Astrocyte of the hippocampus (primary cell): ENCODE data around the gene MRPL4.
"Not testable (repeated sequence)": the region's sequence is repeated elsewhere in the genome, so short reads cannot be mapped to it uniquely, and the experiment has no call there.

Source experiments
- DNase-seq: peaks from one replicate; pipeline ENCODE4 v3.0.0; 2011; ENCODE audit warnings: low read depth, low spot score

The MRPL4 gene

DNA sequence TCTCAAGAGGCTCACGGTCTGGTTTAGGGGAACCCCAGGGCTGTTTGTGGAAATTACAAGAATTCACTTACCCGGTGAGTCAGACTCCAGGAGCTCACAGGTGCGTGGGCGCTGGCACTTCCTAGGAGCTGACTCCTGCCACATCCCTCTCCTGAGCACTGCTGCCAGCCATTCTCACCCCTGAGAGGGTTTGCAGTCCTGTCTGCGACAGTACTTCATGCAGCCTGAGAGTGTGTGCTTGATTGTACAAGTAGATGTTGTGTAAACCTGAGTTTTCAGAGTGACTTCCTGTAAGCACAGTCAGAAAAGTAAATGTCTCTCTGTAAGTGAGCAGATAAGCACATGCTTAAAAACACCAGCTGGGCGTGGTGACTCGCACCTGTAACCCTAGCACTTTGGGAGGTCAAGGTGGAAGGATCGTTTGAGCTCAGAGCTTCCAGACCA, 8.1 kb downstream of the MRPL4 start:
- no peak for DNase-seq

DNA sequence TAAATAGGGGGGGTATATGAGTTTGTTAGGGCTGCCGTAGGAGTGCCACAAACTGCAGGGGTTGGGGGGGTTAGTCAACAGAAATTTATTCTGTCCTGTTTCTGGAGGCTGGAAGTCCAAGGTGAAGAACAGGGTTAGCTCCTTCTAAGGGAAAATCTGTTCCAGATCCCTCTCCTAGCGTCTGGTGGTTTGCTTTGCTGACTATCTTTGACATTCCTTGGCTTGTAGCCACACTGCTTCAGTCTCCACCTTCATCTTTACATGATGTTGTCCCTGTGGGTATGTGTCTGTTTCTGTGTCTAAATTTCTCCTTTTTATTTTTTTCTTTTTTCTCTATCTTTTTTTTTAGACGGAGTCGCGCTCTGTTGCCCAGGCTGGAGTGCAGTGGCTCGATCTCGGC, 10.8 kb downstream of the MRPL4 start:
- DNase-seq: peak; percentile 40

DNA sequence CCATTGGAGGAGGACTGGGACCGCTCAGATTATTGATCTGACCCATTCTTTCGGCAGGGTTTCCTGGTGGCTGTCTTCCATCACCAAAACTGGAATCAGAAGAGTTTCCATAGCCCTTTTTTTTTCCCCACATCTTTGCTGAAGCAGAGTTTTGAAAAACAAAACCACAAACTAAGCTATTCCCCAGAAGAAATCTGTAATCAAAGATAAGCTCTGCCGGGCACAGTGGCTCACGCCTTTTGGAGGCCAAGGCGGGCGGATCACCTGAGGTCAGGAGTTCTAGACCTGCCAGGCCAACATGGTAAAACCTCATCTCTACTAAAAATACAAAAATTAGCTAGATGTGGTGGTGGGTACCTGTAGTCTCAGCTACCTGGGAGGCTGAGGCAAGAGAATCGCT, 14.7 kb downstream of the MRPL4 start:
- no peak for DNase-seq

DNA sequence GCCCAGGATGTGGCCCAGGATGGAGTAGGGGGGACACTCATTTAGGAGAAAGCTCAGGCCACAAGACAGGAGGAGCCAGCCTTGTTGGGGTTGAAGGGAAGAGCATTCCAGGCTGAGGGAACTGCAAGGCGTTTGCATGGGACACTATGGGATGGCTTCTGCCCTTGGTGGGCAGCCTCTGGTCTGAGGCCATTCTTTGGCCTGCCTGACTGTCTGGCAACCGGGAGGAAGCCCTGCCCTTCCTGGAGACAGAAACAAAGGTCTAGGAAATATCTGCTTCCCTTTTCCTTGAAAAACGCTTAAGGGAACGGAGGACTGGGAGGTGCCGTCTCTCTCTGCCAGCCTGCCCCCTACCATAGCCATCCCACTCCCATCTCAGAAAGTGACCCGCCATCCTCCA, 16.1 kb downstream of the MRPL4 start:
- no peak for DNase-seq

DNA sequence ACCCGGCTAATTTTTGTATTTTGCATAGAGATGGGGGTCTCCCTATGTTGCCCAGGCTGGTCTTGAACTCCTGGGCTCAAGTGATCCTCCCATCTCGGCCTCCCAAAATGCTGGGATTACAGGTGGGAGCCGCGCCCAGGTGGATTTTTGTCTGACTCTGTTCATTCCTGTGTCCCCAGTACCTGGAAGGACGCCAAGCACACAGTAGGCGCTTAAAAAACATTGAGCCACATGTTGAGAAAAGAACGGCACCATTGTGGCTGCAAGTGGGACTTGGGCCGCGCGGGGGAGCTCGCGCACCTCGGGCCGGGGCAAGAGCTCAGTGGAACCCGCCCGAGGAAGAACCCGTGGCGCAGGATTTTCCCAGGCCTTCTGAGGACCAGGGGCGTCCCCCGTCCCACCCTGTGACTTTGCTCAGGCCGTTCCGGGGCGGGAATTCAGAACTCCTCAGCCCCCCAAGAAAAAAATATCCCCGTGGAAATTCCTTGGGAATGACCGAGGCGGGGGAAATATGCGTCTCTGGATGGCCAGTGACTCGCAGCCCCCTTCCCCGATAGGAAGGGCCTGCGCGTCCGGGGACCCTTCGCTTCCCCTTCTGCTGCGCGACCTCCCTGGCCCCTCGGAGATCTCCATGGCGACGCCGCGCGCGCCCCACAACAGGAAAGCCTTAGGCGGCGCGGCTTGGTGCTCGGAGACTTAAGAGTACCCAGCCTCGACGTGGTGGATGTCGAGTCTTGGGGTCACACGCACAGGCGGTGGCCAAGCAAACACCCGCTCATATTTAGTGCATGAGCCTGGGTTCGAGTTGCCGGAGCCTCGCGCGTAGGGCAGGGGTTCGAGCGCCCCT, 17.5 kb downstream of the MRPL4 start:
- DNase-seq: peak; percentile 88

DNA sequence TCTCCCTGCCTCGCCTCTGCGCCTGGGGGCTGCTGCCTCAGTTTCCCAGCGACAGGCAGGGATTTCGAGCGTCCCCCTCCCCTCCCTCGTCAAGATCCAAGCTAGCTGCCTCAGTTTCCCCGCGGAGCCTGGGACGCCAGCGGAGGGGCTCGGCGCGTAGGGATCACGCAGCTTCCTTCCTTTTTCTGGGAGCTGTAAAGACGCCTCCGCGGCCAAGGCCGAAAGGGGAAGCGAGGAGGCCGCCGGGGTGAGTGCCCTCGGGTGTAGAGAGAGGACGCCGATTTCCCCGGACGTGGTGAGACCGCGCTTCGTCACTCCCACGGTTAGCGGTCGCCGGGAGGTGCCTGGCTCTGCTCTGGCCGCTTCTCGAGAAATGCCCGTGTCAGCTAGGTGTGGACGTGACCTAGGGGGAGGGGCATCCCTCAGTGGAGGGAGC, 18.2 kb downstream of the MRPL4 start:
- DNase-seq: peak; percentile 41

DNA sequence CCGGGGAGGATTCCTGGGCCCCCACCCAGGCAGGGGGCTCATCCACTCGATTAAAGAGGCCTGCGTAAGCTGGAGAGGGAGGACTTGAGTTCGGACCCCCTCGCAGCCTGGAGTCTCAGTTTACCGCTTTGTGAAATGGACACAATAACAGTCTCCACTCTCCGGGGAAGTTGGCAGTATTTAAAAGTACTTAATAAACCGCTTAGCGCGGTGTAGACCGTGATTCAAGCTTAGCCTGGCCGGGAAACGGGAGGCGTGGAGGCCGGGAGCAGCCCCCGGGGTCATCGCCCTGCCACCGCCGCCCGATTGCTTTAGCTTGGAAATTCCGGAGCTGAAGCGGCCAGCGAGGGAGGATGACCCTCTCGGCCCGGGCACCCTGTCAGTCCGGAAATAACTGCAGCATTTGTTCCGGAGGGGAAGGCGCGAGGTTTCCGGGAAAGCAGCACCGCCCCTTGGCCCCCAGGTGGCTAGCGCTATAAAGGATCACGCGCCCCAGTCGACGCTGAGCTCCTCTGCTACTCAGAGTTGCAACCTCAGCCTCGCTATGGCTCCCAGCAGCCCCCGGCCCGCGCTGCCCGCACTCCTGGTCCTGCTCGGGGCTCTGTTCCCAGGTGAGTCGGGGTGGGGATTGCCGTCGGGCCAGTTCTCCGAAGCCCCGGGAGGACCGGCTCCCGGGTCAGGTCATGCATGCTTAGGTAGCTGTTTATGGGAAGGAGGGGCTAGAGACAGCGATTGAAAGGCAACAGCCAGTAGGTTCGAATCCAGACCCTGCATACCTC, 18.8 kb downstream of the MRPL4 start, which contains the start of gene ICAM1:
Gene ICAM1 (plus strand): TSS at position 505 of the 779 bp plus-strand sequence. CDS start 40 bp downstream, at position 545.
- DNase-seq: peak; percentile 64

DNA sequence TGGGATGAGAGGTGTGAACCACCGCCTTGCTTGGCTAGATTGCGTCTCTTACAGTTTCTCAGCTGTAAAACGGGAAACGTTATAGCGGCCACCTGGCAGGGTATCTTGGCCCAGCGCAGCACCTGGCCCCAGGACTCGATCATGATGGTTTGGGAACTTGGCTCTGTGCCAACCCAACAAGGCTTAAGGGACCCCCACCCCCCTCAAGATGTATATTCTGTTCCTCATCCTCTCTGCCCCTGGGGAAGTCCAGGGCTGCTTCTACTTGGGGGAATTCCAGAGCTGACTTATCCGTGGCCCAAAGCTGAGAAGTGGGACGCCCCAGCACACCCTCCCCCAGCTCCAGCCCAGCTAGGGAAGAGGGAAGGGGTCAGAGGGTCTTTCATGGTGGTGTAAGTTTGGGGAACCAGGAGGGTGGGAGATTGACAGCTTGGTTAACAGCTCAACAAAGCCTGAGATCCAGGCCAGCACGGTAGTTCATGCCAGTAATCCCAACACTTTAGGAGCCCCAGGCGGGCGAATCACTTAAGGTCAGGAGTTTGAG, 19.6 kb downstream of the MRPL4 start:
- no peak for DNase-seq

DNA sequence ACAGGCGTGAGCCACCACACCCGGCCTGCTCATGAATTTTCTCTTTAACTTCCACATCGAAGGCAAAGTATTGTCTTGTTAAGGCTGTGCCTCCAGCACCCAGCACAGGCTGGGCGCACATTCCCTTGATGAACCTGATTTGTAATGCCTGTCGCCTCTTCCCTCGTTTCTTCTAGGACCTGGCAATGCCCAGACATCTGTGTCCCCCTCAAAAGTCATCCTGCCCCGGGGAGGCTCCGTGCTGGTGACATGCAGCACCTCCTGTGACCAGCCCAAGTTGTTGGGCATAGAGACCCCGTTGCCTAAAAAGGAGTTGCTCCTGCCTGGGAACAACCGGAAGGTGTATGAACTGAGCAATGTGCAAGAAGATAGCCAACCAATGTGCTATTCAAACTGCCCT, 22.6 kb downstream of the MRPL4 start:
- DNase-seq: no peak

DNA sequence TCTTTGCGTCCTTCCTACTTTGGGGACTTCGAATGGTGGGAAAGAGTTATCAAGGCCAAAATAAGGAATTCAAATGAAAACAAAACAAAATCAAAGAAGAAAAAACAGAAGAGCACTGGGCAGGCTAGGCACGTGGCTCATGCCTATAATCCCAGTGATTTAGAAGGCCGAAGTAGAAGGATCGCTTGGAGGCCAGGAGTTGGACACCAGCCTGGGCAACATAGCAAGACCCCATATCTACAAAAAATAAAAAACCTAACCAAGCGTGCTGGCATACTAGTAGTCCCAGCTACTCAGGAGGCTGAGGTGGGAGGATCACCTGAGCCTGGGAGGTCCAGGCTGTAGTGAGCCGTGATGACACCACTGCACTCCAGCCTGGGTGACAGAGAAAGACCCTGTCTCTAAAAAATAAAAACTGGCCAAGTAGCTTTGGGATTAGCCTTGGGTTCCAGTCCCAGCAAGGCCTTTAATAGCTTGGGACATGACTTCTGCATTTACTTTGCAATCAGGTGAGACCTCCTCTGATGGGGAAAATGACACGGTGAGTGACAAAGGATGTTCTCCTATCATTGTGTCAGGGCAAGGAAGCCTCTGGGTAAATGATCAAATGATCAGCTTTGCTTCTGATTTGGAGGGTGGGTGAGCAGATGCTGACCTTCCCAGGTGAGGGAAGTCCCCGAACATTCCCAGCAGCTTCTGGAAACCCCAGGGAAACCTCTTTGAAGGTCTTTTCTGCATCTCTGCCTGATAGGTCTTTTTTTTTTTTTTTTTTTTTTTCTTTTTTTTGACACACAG, 26.0 kb downstream of the MRPL4 start:
- DNase-seq: no peak

DNA sequence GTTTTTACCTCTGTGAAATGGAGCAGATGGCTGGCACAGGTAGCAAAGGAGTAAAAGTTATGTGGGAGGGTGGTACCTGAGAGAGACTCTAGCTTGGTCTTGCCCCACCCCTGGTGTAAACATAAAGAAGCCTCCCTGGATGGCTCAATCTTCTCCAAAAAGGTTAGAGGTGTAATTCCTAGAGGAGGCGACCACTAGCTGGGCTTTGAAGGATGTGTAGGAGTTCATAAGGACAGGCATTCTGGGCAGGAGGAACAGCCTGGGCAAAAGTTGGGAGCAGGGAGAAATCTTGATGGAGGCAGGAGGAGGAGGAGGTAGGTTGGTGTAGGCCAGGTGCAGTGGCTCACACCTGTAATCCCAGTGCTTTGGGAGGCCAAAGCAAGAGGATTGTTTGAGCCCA, 26.9 kb downstream of the MRPL4 start:
- no peak for DNase-seq

DNA sequence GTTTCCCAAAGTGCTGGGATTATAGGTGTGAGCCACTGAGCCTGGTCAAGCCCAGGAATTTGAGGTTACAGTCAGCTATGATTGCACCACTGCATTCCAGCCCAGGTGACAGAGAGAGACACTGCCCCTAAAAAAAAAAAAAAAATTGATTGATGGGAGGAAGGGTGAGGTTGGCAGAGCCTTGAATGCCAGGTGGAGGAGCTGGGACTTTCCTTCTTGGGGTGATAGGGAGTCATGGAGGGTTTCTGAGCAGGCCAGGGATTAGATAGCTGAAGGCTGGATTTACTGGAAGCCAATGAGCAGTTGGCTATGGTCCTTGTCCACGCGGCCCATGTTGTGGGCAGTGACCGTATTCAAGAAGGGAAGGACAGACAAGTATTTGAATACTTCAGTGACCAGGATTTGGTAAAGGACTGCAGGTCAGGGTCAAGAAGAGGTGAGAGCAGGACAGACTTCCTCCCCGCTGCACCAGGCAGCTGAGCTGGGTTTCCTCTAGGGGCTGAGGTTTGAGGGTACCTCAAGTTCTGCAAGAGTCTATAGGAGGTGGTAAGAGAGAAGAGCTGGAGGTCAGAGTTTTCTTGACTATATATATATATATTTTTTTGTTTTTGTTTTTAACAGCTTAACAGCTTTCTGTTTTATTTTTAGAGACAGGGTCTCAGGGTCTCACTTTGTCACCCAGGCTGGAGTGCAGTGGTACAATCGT, 27.9 kb downstream of the MRPL4 start:
- DNase-seq: no peak

DNA sequence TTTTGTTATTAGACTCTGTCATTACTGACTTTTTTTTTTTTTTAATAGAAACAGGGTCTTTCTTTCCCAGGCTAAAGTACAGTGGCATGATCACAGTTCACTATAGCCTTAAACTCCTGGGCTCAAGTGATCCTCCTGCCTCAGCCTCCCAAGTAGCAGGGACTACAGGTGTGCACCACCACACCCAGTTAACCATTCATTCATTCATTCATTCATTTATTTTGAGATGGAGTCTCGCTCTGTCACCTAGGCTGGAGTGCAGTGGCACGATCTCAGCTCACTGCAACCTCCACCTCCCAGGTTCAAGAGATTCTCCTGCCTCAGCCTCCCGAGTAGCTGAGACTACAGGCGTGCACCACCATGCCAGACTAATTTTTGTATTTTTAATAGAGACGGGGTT, 30.0 kb downstream of the MRPL4 start:
- not testable (repeated sequence) for DNase-seq

DNA sequence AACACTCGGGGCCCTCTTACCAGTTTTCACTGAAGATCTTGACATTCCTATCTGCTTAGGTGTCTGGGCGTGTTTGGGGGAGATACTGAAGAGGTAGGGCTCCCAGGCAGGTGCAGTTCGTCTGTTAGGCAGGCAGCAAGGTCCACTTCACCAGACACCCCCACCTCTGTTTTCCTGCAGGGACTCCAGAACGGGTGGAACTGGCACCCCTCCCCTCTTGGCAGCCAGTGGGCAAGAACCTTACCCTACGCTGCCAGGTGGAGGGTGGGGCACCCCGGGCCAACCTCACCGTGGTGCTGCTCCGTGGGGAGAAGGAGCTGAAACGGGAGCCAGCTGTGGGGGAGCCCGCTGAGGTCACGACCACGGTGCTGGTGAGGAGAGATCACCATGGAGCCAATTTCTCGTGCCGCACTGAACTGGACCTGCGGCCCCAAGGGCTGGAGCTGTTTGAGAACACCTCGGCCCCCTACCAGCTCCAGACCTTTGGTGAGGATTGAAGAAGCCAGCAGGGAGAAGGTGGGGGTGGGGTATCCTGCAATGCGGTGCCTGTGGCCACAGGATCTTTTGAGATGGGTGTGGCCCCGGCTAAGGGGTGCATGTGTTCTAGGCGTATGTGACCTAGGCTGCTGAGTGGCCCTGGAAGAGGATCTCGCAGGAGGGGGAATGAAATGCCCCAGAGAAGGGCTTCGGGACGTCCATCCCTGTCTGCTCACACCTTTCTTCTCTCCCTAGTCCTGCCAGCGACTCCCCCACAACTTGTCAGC, 31.5 kb downstream of the MRPL4 start:
- DNase-seq: no peak

DNA sequence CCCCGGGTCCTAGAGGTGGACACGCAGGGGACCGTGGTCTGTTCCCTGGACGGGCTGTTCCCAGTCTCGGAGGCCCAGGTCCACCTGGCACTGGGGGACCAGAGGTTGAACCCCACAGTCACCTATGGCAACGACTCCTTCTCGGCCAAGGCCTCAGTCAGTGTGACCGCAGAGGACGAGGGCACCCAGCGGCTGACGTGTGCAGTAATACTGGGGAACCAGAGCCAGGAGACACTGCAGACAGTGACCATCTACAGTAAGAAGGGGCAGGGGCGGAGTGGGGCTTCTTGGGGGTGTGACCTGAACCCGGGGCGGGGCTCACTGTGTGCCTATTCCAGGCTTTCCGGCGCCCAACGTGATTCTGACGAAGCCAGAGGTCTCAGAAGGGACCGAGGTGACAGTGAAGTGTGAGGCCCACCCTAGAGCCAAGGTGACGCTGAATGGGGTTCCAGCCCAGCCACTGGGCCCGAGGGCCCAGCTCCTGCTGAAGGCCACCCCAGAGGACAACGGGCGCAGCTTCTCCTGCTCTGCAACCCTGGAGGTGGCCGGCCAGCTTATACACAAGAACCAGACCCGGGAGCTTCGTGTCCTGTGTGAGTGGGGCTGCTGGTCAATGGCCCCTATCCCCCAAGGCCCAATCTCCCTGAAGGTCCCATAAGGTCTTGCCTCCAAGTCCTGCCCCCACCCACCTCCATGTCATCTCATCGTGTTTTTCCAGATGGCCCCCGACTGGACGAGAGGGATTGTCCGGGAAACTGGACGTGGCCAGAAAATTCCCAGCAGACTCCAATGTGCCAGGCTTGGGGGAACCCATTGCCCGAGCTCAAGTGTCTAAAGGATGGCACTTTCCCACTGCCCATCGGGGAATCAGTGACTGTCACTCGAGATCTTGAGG, 32.3 kb downstream of the MRPL4 start:
- no peak for DNase-seq

DNA sequence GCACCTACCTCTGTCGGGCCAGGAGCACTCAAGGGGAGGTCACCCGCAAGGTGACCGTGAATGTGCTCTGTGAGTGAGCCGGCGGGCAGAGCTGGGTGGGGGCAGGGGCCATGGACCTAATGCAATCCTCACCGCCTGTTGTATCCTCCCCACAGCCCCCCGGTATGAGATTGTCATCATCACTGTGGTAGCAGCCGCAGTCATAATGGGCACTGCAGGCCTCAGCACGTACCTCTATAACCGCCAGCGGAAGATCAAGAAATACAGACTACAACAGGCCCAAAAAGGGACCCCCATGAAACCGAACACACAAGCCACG, 32.9 kb downstream of the MRPL4 start:
- no peak for DNase-seq

DNA sequence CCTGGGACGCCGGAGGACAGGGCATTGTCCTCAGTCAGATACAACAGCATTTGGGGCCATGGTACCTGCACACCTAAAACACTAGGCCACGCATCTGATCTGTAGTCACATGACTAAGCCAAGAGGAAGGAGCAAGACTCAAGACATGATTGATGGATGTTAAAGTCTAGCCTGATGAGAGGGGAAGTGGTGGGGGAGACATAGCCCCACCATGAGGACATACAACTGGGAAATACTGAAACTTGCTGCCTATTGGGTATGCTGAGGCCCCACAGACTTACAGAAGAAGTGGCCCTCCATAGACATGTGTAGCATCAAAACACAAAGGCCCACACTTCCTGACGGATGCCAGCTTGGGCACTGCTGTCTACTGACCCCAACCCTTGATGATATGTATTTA, 33.4 kb downstream of the MRPL4 start:
- DNase-seq: no peak

DNA sequence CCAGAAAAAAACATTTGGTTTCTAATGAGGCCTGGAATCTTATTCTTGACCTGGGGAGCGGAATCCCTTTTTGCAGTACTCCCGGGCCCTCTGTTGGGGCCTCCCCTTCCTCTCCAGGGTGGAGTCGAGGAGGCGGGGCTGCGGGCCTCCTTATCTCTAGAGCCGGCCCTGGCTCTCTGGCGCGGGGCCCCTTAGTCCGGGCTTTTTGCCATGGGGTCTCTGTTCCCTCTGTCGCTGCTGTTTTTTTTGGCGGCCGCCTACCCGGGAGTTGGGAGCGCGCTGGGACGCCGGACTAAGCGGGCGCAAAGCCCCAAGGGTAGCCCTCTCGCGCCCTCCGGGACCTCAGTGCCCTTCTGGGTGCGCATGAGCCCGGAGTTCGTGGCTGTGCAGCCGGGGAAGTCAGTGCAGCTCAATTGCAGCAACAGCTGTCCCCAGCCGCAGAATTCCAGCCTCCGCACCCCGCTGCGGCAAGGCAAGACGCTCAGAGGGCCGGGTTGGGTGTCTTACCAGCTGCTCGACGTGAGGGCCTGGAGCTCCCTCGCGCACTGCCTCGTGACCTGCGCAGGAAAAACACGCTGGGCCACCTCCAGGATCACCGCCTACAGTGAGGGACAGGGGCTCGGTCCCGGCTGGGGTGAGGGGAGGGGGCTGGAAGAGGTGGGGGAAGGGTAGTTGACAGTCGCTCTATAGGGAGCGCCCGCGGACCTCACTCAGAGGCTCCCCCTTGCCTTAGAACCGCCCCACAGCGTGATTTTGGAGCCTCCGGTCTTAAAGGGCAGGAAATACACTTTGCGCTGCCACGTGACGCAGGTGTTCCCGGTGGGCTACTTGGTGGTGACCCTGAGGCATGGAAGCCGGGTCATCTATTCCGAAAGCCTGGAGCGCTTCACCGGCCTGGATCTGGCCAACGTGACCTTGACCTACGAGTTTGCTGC, 35.1 kb downstream of the MRPL4 start, which contains the start of gene ICAM4:
Gene ICAM4 (plus strand): TSS at position 153 of the 935 bp plus-strand sequence. CDS start 58 bp downstream, at position 211.
- DNase-seq: peak; percentile 69
